ENCODE results near the gene KRT25.

Gene KRT25

DNA sequence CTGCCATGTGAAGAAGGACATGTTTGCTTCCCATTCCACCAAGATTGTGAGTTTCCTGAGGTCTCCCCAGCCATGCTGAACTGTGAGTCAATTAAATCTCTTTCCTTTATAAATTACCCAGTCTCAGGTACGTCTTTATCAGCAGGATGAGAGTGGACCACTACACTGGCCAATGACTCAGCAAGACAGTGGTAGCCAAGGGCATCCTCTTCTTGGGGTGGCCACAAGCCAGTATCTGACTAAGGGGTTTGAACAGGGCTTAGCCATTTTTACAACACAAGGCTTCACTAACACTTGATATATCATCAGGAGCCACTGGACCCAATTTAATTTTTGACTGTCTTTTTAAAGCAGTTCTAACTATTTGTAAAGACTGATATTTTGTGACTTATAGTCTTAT is 30.5 kb downstream of the KRT25 start:
- Histone ChIP-seq H3F3A (ENCODE audit: control insufficient read depth, insufficient read depth) (no peaks in the 10 kb centered on the region), H3K4me3 (ENCODE audit: low read length) (no peak overlapping the region), H3K27ac (ENCODE audit: low read depth, low read length) (no peak overlapping the region), H4K20me1 (ENCODE audit: control insufficient read depth, insufficient read depth, low read depth, low read length) (no peaks in the 10 kb centered on the region), H3K79me2 (ENCODE audit: control insufficient read depth, low read length) (no peaks in the 10 kb centered on the region), H3K27me3 (ENCODE audit: control insufficient read depth, low read length) (peaks cover 12% of the 10 kb centered on the region; the same call in 1 of the 2 replicates), H3K9me3 (ENCODE audit: control insufficient read depth, insufficient read depth, low read length) (no peaks in the 10 kb centered on the region), H3K4me1 (ENCODE audit: control insufficient read depth, low read length) (peaks cover 4% of the 10 kb centered on the region), H3K4me2 (ENCODE audit: low read length) (no peak overlapping the region), H3K9me2 (replicated peaks; ENCODE audit: control insufficient read depth, low read length) (no peaks in the 10 kb centered on the region), H3K36me3 (ENCODE audit: control insufficient read depth, low read length) (no peaks in the 10 kb centered on the region)
- no peak for TF ChIP-seq EZH2phosphoT487 (IDR thresholded peaks at IDR 0.05; ENCODE audit: borderline replicate concordance, low read length)
- TF ChIP-seq, protein P1, sequence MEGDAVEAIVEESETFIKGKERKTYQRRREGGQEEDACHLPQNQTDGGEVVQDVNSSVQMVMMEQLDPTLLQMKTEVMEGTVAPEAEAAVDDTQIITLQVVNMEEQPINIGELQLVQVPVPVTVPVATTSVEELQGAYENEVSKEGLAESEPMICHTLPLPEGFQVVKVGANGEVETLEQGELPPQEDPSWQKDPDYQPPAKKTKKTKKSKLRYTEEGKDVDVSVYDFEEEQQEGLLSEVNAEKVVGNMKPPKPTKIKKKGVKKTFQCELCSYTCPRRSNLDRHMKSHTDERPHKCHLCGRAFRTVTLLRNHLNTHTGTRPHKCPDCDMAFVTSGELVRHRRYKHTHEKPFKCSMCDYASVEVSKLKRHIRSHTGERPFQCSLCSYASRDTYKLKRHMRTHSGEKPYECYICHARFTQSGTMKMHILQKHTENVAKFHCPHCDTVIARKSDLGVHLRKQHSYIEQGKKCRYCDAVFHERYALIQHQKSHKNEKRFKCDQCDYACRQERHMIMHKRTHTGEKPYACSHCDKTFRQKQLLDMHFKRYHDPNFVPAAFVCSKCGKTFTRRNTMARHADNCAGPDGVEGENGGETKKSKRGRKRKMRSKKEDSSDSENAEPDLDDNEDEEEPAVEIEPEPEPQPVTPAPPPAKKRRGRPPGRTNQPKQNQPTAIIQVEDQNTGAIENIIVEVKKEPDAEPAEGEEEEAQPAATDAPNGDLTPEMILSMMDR (IDR thresholded peaks at IDR 0.05; ENCODE audit: low read depth, low read length, poor library complexity, severe bottlenecking), result no peak

DNA sequence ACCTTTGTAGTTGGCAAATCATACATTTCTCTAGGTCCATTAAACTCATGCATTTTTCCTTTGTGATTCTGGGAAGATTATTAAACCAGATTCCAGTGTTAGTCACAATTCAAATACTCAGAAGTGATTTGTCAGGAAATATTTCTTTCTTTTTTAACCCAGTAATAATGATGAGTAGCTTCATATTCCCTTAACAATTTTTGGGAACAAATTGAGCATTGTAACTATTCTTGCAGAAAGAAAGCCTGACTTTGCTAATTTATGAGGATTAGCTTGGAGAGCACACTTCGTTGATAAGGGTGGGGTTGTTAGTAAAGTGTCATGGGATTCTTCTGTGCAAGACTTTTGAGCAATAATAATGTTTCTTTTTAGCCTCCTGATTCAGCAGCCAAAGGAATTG is 32.9 kb downstream of the KRT25 start:
- H3K36me3 ChIP-seq (ENCODE audit: control insufficient read depth, low read length), result no peaks in the 10 kb centered on the region
- no peaks in the 10 kb centered on the region for H3K9me2 ChIP-seq (replicated peaks; ENCODE audit: control insufficient read depth, low read length)
- no peaks in the 10 kb centered on the region for H3F3A ChIP-seq (ENCODE audit: control insufficient read depth, insufficient read depth)
- no peak overlapping the region for H3K4me2 ChIP-seq (ENCODE audit: low read length)
- TF ChIP-seq, protein P1 (IDR thresholded peaks at IDR 0.05; ENCODE audit: low read depth, low read length, poor library complexity, severe bottlenecking), result no peak
- no peak for TF ChIP-seq EZH2phosphoT487 (IDR thresholded peaks at IDR 0.05; ENCODE audit: borderline replicate concordance, low read length)
- H3K4me3 ChIP-seq (ENCODE audit: low read length), result no peak overlapping the region
- no peaks in the 10 kb centered on the region for H3K9me3 ChIP-seq (ENCODE audit: control insufficient read depth, insufficient read depth, low read length)
- H3K27me3 ChIP-seq (ENCODE audit: control insufficient read depth, low read length), result peaks cover 15% of the 10 kb centered on the region
- H3K4me1 ChIP-seq (ENCODE audit: control insufficient read depth, low read length), result no peaks in the 10 kb centered on the region
- H3K79me2 ChIP-seq (ENCODE audit: control insufficient read depth, low read length), result no peaks in the 10 kb centered on the region
- no peak overlapping the region for H3K27ac ChIP-seq (ENCODE audit: low read depth, low read length)
- no peaks in the 10 kb centered on the region for H4K20me1 ChIP-seq (ENCODE audit: control insufficient read depth, insufficient read depth, low read depth, low read length)

DNA sequence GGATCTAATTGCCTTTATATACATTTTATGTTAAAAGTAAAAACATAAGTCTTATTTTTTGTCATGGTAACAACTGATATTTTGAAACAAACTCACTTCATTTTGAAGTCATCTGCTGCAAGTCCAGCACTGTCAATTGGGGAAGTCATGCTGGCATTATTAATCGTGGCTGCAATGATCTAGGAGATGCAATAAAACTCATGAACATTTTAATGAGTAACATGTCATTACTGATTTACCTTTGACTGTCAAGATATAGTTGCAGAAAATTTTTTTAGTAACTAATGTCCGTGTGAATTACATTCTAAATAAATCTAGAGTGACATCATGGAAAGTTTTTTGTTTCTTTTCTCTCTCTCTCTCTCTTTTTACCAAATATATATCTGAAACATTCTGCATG is 34.2 kb downstream of the KRT25 start:
- Histone ChIP-seq H3K9me2 (replicated peaks; ENCODE audit: control insufficient read depth, low read length) (no peaks in the 10 kb centered on the region), H3K36me3 (ENCODE audit: control insufficient read depth, low read length) (no peaks in the 10 kb centered on the region), H3K4me2 (ENCODE audit: low read length) (no peak overlapping the region), H3F3A (ENCODE audit: control insufficient read depth, insufficient read depth) (no peaks in the 10 kb centered on the region), H3K4me1 (ENCODE audit: control insufficient read depth, low read length) (no peaks in the 10 kb centered on the region), H3K27me3 (ENCODE audit: control insufficient read depth, low read length) (peaks cover 15% of the 10 kb centered on the region), H3K27ac (ENCODE audit: low read depth, low read length) (no peak overlapping the region), H3K9me3 (ENCODE audit: control insufficient read depth, insufficient read depth, low read length) (no peaks in the 10 kb centered on the region), H3K4me3 (ENCODE audit: low read length) (no peak overlapping the region), H4K20me1 (ENCODE audit: control insufficient read depth, insufficient read depth, low read depth, low read length) (no peaks in the 10 kb centered on the region), H3K79me2 (ENCODE audit: control insufficient read depth, low read length) (no peaks in the 10 kb centered on the region)
- TF ChIP-seq, protein P1 (IDR thresholded peaks at IDR 0.05; ENCODE audit: low read depth, low read length, poor library complexity, severe bottlenecking), result no peak
- TF ChIP-seq EZH2phosphoT487 (IDR thresholded peaks at IDR 0.05; ENCODE audit: borderline replicate concordance, low read length), result no peak

DNA sequence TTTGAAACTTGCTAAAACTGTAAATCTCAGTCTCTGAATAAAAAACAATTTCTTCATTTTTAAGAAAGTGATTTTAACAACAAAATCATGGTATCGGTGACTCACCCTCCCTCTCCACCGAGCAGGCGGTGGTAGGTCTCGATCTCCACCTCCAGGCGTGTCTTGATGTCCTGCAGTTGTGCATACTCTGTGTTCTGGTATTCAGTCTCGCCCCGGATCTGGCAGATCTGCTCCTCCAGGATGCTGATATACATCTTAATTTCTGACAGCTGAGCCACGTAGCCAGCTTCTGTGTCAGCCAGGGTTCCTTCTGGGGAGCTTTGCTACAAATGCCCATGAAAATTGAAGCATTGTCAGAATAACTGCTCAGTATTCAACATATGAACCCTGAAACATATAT is 36.2 kb downstream of the KRT25 start:
- H3K27me3 ChIP-seq (ENCODE audit: control insufficient read depth, low read length), result peaks cover 15% of the 10 kb centered on the region
- no peak overlapping the region for H3K27ac ChIP-seq (ENCODE audit: low read depth, low read length)
- no peak overlapping the region for H3K4me3 ChIP-seq (ENCODE audit: low read length)
- no peak overlapping the region for H3K4me2 ChIP-seq (ENCODE audit: low read length)
- TF ChIP-seq, protein P1 (IDR thresholded peaks at IDR 0.05; ENCODE audit: low read depth, low read length, poor library complexity, severe bottlenecking), result no peak
- no peak for TF ChIP-seq EZH2phosphoT487 (IDR thresholded peaks at IDR 0.05; ENCODE audit: borderline replicate concordance, low read length)
- no peaks in the 10 kb centered on the region for H3F3A ChIP-seq (ENCODE audit: control insufficient read depth, insufficient read depth)
- no peaks in the 10 kb centered on the region for H4K20me1 ChIP-seq (ENCODE audit: control insufficient read depth, insufficient read depth, low read depth, low read length)
- no peaks in the 10 kb centered on the region for H3K36me3 ChIP-seq (ENCODE audit: control insufficient read depth, low read length)
- no peaks in the 10 kb centered on the region for H3K79me2 ChIP-seq (ENCODE audit: control insufficient read depth, low read length)
- H3K4me1 ChIP-seq (ENCODE audit: control insufficient read depth, low read length), result no peaks in the 10 kb centered on the region
- H3K9me3 ChIP-seq (ENCODE audit: control insufficient read depth, insufficient read depth, low read length), result no peaks in the 10 kb centered on the region
- no peaks in the 10 kb centered on the region for H3K9me2 ChIP-seq (replicated peaks; ENCODE audit: control insufficient read depth, low read length)
